GM19043 (cell line): ENCODE measurements around the gene SFT2D1.
A peak's percentile ranks its signal among the peaks of the same experiment; 100 is the strongest.

ENCODE experiments used
- ATAC-seq: cut with Tn5 transposase; IDR thresholded peaks from one replicate; pipeline ENCODE4 v1.9.1; 2021; ENCODE audit warnings: low read depth; ENCODE audit not compliant: unreplicated experiment

Gene SFT2D1

DNA sequence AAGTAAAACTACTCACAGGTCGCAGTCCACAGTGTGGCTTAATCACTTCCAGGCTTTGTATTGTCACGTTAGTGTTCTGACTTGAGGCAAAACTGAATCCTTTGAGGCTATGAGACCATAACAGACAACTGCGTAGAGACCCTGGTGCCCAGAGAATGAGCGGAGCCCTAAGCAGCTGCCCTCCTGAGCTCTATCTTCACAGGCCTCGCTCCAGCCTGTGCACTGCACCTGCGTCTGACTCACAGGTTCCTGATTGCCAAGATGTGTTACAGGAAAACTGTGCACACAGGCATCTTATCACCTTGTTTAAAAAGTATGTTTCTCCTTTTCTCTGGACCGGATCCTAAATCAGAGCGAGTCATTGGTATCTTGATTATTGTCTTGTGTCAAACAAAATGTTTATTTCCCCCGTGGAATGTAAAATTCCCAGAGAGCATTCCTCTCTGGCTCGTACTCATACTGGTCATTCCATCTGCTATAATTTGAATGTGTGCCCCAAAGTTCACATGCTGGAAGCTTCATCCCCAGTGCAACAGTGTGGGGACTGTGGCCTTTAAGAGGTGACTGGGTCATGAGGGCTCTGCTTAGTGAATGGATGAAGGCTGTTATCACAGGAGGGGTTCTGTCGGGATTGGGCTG is 59.8 kb downstream of the SFT2D1 start:
- ATAC-seq = no peak

DNA sequence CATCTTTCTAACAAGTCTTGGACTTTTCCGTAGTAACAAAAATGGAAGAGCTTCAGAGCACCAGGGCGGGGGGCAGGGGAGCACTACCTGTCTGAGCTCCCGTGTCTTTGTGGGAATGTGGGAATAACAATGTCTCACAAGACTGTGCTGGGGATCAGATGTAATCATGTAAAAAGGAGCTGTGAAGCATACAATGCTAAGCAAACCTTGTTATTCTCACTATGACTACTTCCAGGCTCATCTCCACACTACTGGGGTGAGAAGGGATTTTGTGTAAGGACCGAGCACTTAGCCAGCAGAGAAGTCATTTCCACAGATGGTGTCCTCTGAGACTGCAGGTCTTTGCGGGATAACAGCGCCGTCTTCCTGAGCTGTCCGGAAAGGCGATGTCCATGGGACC is 61.2 kb downstream of the SFT2D1 start:
- no peak for ATAC-seq

DNA sequence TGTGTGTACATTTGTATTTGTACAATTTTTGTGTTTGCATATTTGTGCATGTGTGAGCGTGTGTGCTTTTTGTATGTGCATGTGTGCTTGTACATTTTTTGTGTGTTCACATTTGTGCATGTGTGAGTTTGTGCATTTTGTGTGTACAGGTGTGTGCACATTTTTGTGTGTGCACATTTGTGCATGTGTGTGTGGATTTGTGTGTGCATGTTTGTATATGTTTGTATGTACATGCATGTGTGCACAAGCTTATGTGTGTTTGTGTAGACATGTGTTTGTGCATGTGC is 63.0 kb downstream of the SFT2D1 start:
- no peak for ATAC-seq

DNA sequence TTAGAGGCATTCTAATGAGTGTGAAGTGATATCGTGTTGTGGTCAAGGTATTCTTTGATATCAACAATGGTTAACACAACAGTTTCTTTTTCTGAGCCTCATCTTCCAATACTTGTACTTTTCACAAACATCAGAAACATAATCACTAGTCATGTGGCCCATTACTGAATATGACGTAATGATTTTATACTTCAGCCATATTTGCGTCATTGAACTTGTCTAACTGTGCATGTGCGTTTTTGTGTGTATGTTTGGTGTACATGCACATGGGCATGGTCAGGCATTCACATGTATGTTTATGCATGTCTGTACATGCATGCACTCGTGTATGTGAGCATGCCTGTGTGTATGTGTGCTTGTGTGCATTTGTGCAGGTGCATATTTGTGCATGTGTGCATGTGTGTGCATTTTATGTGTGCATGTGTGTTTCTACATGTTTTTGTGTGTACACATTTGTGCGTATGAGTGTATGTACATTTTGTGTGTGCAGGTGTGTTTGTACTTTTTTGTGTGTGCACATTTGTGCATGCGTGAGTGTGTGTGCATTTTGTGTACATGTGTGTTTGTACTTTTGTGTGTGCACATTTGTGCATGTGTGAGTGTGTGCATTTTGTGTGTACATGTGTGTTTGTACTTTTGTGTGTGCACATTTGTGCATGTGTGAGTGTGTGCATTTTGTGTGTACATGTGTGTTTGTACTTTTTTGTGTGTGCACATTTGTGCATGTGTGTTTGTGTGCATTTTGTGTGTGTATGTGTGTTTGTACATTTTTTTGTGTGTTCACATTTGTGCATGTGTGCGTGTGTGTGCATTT is 63.6 kb downstream of the SFT2D1 start:
- ATAC-seq = no peak

DNA sequence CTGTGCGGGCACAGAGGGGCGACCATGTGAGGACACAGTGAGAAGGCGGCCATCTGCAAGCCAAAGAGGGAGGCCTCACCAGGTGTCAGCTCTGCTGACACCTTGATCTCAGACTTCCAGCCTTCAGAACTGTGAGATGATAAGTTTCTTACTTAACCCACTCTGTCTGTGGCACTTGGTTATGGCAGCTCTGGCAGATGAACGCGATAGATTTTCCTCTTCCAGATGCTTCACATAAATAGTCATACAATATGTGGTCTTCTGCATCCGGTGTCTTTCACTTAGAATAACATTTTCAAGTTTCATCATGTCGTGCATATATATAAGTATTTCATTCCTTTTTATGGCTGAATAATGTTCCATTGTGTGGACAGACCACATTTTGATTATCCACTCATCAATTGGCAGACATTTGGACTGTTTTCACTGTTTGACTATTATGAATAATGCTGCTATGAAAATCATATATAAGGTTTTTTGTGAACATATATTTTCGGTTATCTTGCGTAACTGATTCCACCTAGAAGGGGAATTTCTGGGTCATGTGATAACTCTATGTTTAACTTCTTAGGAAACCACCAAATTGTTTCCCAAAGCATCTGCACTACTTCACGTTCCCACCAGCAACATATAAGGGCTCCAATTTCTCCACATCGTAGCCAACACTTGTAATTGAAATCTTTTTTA is 64.3 kb downstream of the SFT2D1 start:
- no peak for ATAC-seq

GRCh38 chr6:166277018-166277417 is 65.3 kb downstream of the SFT2D1 start:
- no peak for ATAC-seq

DNA sequence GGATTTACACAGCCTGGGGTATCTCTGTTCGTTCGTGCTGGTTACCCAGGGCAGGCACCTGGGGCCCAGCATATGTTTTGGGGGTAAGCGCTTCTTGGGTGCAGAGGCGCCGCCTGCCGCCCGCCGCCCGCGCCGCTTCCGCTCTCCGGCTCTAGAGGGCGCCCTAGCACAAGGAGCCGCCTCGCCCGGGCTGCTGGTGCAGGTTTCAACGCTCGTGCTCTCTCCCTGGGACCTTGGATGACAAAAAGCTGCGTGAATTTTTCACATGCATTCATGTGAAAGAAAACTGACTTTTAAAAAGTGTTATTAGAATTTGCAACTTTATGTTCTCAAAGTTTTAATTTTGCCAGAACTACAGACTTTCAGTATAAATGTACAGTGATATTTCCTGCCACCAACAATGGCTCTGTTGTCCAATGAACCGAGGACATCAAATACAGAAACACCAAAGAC is 66.6 kb downstream of the SFT2D1 start:
- peak; percentile 75 for ATAC-seq

GRCh38 chr6:166274739-166275370 is 67.5 kb downstream of the SFT2D1 start:
- ATAC-seq = no peak

DNA sequence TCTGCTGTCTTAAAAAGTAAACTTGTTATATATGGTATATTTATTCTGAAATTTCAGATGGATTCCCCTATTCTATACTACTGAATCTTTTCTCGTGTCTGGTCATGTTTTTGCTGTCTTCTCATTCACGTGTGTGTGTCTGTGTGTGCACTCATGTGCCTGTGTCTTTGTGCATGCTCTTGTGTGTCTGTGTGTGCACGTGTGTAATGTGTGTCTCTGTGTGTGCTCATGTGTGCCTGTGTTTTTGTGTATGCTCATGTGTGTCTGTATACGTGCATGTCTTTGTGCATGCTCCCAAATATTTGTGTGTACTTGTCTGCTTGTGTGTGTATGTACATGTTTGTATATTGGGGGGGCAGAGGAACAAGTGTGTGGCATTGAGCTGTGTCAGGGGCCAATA is 68.2 kb downstream of the SFT2D1 start:
- no peak for ATAC-seq

DNA sequence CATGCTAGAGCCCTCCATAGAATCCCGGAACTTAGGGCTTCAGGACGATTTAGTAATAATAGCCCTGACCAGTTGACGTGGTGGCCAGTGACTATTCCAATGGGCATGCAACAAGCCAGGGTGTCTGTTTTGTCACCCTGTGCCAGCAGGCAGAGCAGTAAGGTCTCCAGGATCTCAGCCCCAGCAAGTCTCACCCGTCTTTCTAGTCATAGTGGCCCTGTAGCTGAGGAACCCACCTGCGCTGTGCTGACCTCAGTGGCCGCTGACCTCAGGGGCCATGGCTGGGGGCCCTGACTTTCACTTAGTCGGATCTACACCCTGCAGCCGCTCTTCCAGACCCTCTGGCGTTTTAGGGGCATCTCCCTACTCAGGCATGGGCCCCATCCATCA is 71.0 kb downstream of the SFT2D1 start:
- ATAC-seq = no peak

- ATAC-seq = no peak
Measured at GRCh38 chr6:166270706-166271375, 71.5 kb downstream of the SFT2D1 start.
